HepG2 (cell line): ENCODE results near the gene PCBD1. TPM values are rescaled to one million over a fixed set of nuclear protein-coding genes. Genes with fewer than 3 reads are reported as not detected.
A peak's percentile ranks its signal among the peaks of the same experiment; 100 is the strongest.

Source experiments
- ATAC-seq: fragments of 200-7000 bp; cut with Tn5 transposase; 3 replicates; pipeline ENCODE4 v1.9.1; 2020; ENCODE audit warnings: mild to moderate bottlenecking, moderate library complexity
- BruUV-seq: library from RNA; stranded (reverse); fragments of 400-500 nt; replicated peaks from 2 replicates; lab custom pipeline; 2021; lab: Mats Ljungman, UMichigan
- CTCF ChIA-PET: fragments of 300-600 bp; formaldehyde crosslinking; extraction: SDS; loops from one replicate; lab custom pipeline; 2021; ENCODE audit warnings: low total read pairs, inconsistent platforms, low intra/inter-chr PET ratio; lab: Yijun Ruan, JAX
- POLR2A ChIA-PET: fragments of 350-600 bp; sonication (Branson Sonifier 250); formaldehyde crosslinking; loops from one replicate; lab custom pipeline; 2020; ENCODE audit warnings: antibody characterized with exemption, inconsistent platforms; lab: Yijun Ruan, JAX
- DNase-seq: peaks from one replicate; pipeline ENCODE4 v3.0.0-alpha.2; 2015; ENCODE audit warnings: low spot score
- FAIRE-seq: peaks from 3 replicates; lab custom pipeline; 2011; peaks lifted over from hg19 to GRCh38; lab: Jason Lieb, UNC
- H2AFZ ChIP-seq: one replicate; pipeline ENCODE4 v1.6.1; 2011; ENCODE audit warnings: low read length, inconsistent platforms
- H3K27ac ChIP-seq: fragments of 300-600 bp; 3 replicates; pipeline ENCODE4 v1.8.0; 2011; ENCODE audit warnings: mixed run types, mild to moderate bottlenecking, mixed read lengths, low read length, inconsistent platforms; ENCODE audit not compliant: insufficient read depth; ENCODE audit errors: extremely low read length
- H3K27me3 ChIP-seq, 2 experiments: fragments of 200-600 bp in 1 of 2; 2 replicates in 1 of 2; 3 replicates in 1 of 2; pipeline versions ENCODE4 v1.6.0 to v1.8.0; 2011; ENCODE audit warnings: low read length in 2 of 2, mild to moderate bottlenecking in 2 of 2, moderate library complexity in 2 of 2, inconsistent platforms in 1 of 2; ENCODE audit not compliant: insufficient read depth in 2 of 2, control insufficient read depth in 1 of 2
- H3K36me3 ChIP-seq, 2 experiments: fragments of 200-600 bp in 1 of 2; replicated peaks in 1 of 2; 2 replicates in 1 of 2; 3 replicates in 1 of 2; pipeline versions ENCODE4 v1.5.1 to v1.8.0; 2011; ENCODE audit warnings: low read length in 2 of 2, inconsistent platforms in 1 of 2; ENCODE audit not compliant: insufficient read depth in 2 of 2, control insufficient read depth in 1 of 2
- H3K4me1 ChIP-seq: 2 replicates; pipeline ENCODE4 v1.5.1; 2012; ENCODE audit warnings: low read length, inconsistent platforms; ENCODE audit not compliant: insufficient read depth
- H3K4me2 ChIP-seq: 2 replicates; pipeline ENCODE4 v1.6.0; 2011; ENCODE audit warnings: low read depth, low read length, inconsistent platforms
- H3K4me3 ChIP-seq, 3 experiments: fragments of 200-600 bp in 1 of 3; sonication (generic), shearing (Covaris generic) in 1 of 3; replicated peaks in 1 of 3; 2 replicates each; pipeline ENCODE4 v1.5.1; 2011 to 2016; ENCODE audit warnings: low read length in 3 of 3, inconsistent platforms in 2 of 3, low read depth in 2 of 3, mild to moderate bottlenecking in 2 of 3, control low read depth in 1 of 3, mixed read lengths in 1 of 3; ENCODE audit not compliant: insufficient read depth in 1 of 3
- H3K79me2 ChIP-seq: one replicate; pipeline ENCODE4 v1.6.1; 2011; ENCODE audit warnings: low read length, inconsistent platforms; ENCODE audit not compliant: insufficient read depth
- H3K9ac ChIP-seq: 2 replicates; pipeline ENCODE4 v1.6.0; 2011; ENCODE audit warnings: mild to moderate bottlenecking, low read depth, low read length, inconsistent platforms; ENCODE audit not compliant: insufficient read depth
- H3K9me3 ChIP-seq: 2 replicates; pipeline ENCODE4 v1.5.1; 2012; ENCODE audit warnings: mild to moderate bottlenecking, low read length
- H4K20me1 ChIP-seq: 2 replicates; pipeline ENCODE4 v1.6.0; 2011; ENCODE audit warnings: inconsistent platforms, mild to moderate bottlenecking, low read length, moderate library complexity; ENCODE audit not compliant: insufficient read depth
- ELF4 ChIP-seq: sonication (generic); formaldehyde crosslinking; IDR thresholded peaks from 2 replicates; pipeline ENCODE4 v1.5.0; 2020; ENCODE audit warnings: missing genetic modification reagents, mild to moderate bottlenecking, moderate library complexity, borderline replicate concordance
- GABPA ChIP-seq, 2 experiments: IDR thresholded peaks; 2 replicates each; pipeline ENCODE4 v1.6.1; 2011 to 2016; ENCODE audit warnings: low read depth in 2 of 2, low read length in 1 of 2, missing biosample characterization in 1 of 2, missing genetic modification characterization in 1 of 2
- NR2C2 ChIP-seq: sonication (generic); formaldehyde crosslinking; IDR thresholded peaks from 2 replicates; pipeline ENCODE4 v1.4.0; 2020; ENCODE audit warnings: missing genetic modification reagents, mild to moderate bottlenecking, moderate library complexity, borderline replicate concordance
- TAF15 ChIP-seq: fragments of 200-400 bp; formaldehyde crosslinking; IDR thresholded peaks from one replicate; pipeline ENCODE4 v1.6.1; 2018; ENCODE audit warnings: mild to moderate bottlenecking, low read depth, low read length; ENCODE audit not compliant: poor library complexity, severe bottlenecking
- ZNF614 ChIP-seq: IDR thresholded peaks from 2 replicates; pipeline ENCODE4 v1.6.1; 2018; ENCODE audit warnings: missing biosample characterization, missing genetic modification reagents, inconsistent platforms, borderline replicate concordance
- WGBS: methylation state at CpG from one replicate; pipeline ENCODE4 v1.1.6; 2017; ENCODE audit warnings: low lambda C conversion rate; 5-methylcytosine and 5-hydroxymethylcytosine counted together
- in situ Hi-C: cut with HindIII; loops from 2 replicates; pipeline ENCODE4 v1.10.0; 2017; ENCODE audit warnings: low pct_unique_long_range_greater_than_20kb; ENCODE audit not compliant: extremely low pct_ligation_motif_present
- intact Hi-C: fragments of 100-400 bp; cut with micrococcal nuclease; formaldehyde crosslinking; loops from one replicate; pipeline ENCODE4 v1.10.0; 2022; ENCODE audit not compliant: unreplicated experiment
- polyA plus RNA-seq, 8 experiments: library from polyadenylated mRNA; depleted of rRNA in 3 of 8; stranded (reverse) in 7 of 8; unstranded in 1 of 8; fragments of >200 nt; fragmentation: Illumina TruSeq in 4 of 8; extraction: Trizol in 4 of 8; gene quantifications; 2 replicates each; pipeline versions ENCODE4 v1.2.1 to v1.2.3, GENCODE V29; 2011 to 2016; ENCODE audit warnings: low read depth in 4 of 8, missing spikeins in 1 of 8, mixed read lengths in 1 of 8; ENCODE audit not compliant: insufficient read depth in 1 of 8
- total RNA-seq, 5 experiments: library from RNA; depleted of rRNA; stranded (reverse); fragments of >200 nt; fragmentation: Illumina TruSeq; extraction: Trizol; gene quantifications; 2 replicates each; pipeline ENCODE4 v1.2.3, GENCODE V29; 2016; ENCODE audit warnings: low read depth in 1 of 5
- TF ChIP-seq, protein P1 (sequence below): sonication (generic); formaldehyde crosslinking; IDR thresholded peaks from 2 replicates; pipeline ENCODE4 v1.5.0; 2020; ENCODE audit warnings: mild to moderate bottlenecking, missing genetic modification reagents
- TF ChIP-seq, protein P2 (sequence below): sonication (generic); formaldehyde crosslinking; IDR thresholded peaks from 2 replicates; pipeline ENCODE4 v1.8.1; 2022; ENCODE audit warnings: low read depth, mild to moderate bottlenecking, missing genetic modification reagents

The PCBD1 gene
- total and polyA plus RNA-seq, 2 of the 13 experiments (the other 11 are each of a cell fraction or from before 2014, with no cell fraction given), result 95.3 to 168 TPM

DNA sequence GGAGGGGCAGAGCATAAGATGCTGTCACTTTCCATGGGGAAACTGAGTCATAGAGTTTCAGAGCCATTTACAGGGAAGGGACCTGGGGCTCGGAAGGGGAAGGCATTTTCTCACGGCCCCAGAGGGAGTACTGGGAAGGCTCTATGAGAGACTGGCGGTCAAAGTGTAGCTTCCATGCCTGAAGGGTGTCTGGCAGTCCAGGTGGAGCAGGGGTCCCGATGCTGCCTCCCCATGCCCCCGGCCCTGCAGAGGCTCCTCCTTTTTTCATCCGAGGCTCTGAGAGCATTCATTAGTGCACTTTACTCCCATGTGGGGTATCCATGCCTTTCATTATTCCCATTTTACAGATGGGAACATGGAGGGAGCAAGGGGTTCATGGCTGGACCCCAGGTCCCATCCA lies 27.9 kb upstream of the PCBD1 start (continued):
- TF ChIP-seq, protein P1, sequence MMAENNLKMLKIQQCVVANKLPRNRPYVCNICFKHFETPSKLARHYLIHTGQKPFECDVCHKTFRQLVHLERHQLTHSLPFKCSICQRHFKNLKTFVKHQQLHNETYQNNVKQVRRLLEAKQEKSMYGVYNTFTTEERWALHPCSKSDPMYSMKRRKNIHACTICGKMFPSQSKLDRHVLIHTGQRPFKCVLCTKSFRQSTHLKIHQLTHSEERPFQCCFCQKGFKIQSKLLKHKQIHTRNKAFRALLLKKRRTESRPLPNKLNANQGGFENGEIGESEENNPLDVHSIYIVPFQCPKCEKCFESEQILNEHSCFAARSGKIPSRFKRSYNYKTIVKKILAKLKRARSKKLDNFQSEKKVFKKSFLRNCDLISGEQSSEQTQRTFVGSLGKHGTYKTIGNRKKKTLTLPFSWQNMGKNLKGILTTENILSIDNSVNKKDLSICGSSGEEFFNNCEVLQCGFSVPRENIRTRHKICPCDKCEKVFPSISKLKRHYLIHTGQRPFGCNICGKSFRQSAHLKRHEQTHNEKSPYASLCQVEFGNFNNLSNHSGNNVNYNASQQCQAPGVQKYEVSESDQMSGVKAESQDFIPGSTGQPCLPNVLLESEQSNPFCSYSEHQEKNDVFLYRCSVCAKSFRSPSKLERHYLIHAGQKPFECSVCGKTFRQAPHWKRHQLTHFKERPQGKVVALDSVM (CRISPR knock-in tag), result no peak
- TF ChIP-seq ELF4 (CRISPR knock-in tag) (no peak), ZNF614 (CRISPR knock-in tag) (no peak)
- TF ChIP-seq, protein P2, sequence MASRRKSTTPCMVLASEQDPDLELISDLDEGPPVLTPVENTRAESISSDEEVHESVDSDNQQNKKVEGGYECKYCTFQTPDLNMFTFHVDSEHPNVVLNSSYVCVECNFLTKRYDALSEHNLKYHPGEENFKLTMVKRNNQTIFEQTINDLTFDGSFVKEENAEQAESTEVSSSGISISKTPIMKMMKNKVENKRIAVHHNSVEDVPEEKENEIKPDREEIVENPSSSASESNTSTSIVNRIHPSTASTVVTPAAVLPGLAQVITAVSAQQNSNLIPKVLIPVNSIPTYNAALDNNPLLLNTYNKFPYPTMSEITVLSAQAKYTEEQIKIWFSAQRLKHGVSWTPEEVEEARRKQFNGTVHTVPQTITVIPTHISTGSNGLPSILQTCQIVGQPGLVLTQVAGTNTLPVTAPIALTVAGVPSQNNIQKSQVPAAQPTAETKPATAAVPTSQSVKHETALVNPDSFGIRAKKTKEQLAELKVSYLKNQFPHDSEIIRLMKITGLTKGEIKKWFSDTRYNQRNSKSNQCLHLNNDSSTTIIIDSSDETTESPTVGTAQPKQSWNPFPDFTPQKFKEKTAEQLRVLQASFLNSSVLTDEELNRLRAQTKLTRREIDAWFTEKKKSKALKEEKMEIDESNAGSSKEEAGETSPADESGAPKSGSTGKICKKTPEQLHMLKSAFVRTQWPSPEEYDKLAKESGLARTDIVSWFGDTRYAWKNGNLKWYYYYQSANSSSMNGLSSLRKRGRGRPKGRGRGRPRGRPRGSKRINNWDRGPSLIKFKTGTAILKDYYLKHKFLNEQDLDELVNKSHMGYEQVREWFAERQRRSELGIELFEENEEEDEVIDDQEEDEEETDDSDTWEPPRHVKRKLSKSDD (CRISPR knock-in tag), result no peak

DNA sequence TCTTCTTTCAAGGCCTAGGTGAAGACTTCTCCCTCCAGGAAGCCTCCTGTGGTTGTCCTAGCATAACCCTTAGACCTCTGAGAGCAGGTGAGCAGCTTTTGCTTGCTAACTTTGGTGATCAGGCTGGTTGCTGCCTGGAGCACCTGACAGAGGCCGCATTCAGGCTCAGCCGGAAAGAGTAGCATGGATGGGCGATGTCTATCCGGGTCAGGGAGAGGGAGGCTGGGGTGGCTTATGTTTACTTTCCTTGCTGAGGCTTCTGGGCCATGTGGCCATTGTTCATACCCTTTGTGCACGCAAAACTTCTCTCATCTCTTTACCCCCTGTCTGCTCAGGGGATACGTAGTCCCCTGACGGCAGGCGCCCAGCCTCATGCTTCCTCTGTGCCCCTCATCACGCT lies 27.4 kb upstream of the PCBD1 start:
- no peak overlapping the region for H3K27ac ChIP-seq
- BruUV-seq, result no TSS peak
- no peak for ATAC-seq
- no peaks in the 10 kb centered on the region for H4K20me1 ChIP-seq
- ChIA-PET POLR2A (no interaction called here), CTCF (no interaction called here)
- 57% methylated on average over 5 of the region's 9 CpGs for WGBS
- in situ Hi-C loops, result no loop called here
- H3K36me3 ChIP-seq, result no peaks in the 10 kb centered on the region
- peaks cover 5 to 69% of the 10 kb centered on the region in 2 experiments for H3K27me3 ChIP-seq
- no peaks in the 10 kb centered on the region for H3K79me2 ChIP-seq
- no peak overlapping the region for H2AFZ ChIP-seq
- no peaks in the 10 kb centered on the region for H3K4me1 ChIP-seq
- no peak for FAIRE-seq
- peak; percentile 66; the same call in 1 of the 2 replicates for TF ChIP-seq NR2C2 (CRISPR knock-in tag)
- no peak for TF ChIP-seq GABPA (IDR thresholded peaks at IDR 0.05; ENCODE audit: low read depth, low read length)
- peak; percentile 72 for TF ChIP-seq GABPA (CRISPR knock-in tag; IDR thresholded peaks at IDR 0.05; ENCODE audit: low read depth)
- no peak for TF ChIP-seq TAF15
- TF ChIP-seq, all 625 proteins: peak for 2
- no peak for DNase-seq
- intact Hi-C loops, result no loop called here
- no peak overlapping the region for H3K4me2 ChIP-seq
- H3K9ac ChIP-seq, result no peak overlapping the region
- H3K9me3 ChIP-seq, result no peaks in the 10 kb centered on the region
- H3K4me3 ChIP-seq, result no peak overlapping the region
